HG02852 (cell line): ENCODE results near the gene SORCS2.

Experiments
- ATAC-seq: cut with Tn5 transposase; IDR thresholded peaks from one replicate; pipeline ENCODE4 v1.9.1; 2021; ENCODE audit warnings: mild to moderate bottlenecking, moderate library complexity; ENCODE audit not compliant: unreplicated experiment

The SORCS2 gene

GRCh38 chr4:7183780-7184460 is 8.4 kb upstream of the SORCS2 start:
- no peak for ATAC-seq

DNA sequence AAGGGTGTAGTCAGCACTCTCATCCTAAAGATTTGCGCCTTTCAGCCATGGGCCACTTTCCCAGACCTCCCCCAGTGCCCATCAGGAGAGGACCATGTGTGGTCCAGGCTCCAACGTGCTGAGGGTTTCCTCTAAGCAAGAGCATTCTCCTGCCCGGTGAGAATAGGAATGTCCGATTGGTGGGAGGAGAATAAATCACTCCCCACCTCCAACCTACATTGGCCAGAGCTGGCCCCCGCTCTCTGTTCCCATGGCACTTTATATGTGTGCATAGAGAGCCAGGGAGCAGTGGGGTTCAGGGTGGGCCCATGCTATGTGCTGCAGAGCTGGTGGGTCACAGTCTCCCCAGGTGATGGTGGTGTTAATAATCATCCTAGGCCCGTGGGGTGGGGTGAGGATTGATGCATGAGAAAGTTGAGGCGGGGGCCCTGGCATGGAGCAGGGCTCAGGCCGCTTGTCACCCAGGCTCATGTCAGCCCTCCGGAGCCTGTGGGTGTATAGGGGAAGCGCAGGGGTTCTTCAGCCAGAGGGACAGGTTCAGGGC is 6.8 kb upstream of the SORCS2 start:
- ATAC-seq = no peak

GRCh38 chr4:7186031-7186430 is 6.3 kb upstream of the SORCS2 start:
- ATAC-seq = no peak

DNA sequence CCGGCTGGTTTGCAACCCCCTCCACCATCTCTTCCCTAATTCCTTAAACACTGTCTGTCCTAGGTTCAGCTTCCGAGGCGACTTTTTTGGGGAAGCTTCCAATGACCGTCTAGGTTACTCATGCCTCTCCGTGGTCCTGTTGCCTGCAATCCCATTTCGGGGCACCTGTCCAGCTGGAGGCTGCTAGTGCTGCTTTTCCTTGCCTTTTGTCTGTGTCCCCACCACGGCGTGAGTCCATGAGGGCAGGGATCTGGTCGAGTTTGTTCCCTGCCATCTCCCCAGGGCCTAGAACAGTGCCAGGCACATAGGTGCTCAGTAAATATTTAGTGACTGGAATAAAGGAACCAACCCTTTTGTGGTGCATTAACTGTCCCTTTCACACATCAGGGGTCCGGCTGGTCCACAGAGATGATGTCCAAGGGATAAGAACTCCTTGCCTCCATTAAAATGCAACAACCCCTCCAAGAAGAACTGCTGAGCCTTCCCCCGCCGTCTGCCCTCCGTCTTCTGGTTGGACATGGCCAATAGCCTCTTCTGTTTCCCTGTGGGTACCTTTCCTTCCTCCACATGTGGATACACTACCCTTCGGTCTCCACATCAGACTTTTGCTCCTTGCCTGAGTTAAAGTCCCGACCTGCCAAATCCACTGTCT is 5.7 kb upstream of the SORCS2 start:
- no peak for ATAC-seq

DNA sequence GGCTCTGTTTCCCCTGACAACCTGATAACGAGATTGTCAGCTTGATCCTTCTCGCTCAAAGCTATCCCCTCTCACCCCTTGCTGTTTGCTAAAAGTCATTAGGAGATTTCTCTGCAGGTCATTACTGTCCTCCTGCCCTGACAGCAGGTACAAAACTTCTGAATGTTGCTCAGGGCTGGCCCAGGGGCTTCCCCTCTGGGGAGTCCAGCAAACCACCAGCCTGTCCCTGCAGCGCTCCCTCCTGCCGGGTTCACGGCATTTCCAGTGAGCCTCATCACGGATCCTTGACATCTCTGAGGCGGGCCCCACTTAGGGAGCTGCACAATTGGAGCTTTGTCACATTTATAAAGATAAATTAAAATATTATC is 5.2 kb upstream of the SORCS2 start:
- no peak for ATAC-seq

- ATAC-seq = no peak
Measured at GRCh38 chr4:7187691-7188090, 4.6 kb upstream of the SORCS2 start.

DNA sequence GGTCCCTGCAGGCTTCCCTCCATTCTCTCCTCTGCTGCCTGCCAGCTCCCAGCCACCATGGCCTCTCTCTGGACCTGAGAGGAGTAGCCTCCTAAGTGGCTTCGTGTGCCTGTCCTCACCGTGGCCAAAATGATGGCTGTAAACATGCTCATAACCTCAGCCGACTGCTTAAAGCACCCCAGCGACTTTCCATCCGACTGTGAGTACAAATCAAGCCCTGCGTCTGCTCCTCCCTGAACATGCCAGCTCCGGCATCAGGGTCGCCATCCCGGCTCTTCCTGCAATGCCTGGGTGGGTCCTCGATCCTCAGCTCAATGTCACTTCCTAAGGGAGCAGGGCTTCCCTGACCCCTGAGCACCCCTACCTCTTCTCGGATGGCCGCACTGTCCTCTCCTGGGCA is 3.3 kb upstream of the SORCS2 start:
- no peak for ATAC-seq

DNA sequence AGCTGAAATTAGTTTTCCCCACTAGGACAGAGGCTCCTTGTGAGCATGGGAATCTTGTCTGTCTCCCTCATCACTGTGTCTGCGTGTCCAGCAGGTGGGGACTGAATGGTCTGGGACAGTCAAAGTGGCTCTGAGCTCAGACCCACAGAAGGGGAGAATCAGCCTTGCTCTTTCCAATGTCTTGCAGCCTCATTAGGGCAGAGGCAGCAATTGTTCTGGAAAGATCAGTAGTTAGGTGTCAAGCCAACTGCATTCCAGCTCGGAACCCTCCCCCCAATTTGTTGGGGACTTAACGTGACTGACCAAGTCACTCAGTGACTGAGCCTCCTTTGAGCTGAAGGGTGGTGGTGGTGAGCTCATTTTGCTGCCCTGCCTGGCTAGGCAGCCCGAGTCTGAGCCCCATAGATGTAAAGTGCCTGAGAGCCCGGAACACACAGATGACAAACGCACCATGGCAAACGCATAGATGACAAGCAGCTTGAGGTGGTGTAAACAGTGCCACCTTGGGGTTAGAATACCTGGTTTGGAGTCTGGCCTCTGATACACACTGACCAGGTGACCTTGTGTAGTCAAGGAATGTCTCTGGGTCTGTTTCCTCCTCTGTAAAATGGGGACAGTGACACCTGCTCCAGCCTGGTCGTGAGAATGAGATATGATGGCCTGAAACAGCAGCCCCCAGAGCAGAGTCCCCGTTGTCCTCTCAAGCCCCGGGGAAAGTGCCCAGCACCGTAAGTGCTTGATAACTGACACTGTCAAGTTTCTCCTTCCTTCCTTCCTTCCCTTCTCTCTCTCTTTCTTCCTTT is 2.7 kb upstream of the SORCS2 start:
- no peak for ATAC-seq

GRCh38 chr4:7190278-7190594 is 2.1 kb upstream of the SORCS2 start:
- ATAC-seq = no peak

GRCh38 chr4:7190691-7191545 is 1.4 kb upstream of the SORCS2 start:
- ATAC-seq = no peak

DNA sequence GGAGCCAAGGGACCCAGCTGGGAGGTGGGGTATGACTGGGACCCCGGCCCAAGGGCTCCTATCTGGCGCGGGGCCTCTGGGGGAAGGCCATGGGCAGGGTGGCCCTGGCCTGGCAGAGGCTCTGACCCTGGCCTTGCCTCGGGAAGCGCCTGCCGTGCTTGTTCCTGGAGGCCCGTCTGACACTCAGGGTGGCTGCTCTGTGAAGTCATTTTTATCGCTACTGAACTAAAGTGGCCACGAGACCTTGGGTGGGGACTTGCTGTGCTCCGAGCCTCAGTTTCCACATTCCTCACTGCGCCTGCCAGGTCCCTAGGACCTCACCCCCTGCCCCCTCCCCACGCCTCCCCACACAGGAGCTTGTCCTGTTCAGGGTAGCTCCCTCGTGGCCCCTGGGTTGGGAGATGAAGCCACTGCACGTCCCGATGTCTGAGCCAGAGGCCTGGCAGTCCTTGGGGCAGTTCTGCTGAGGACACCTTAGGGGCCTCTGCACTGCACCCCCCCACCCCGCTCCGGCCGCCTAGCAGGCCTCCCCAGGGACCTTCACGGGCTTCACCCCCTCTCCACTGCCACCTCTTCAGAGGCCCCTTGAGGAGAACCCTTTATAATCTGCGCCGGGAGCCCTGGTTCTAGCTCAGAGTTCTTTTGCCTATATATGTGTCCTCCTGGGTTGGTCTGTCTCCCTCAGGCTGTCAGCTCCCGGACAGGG is 639 bp upstream of the SORCS2 start:
- no peak for ATAC-seq

- no peak for ATAC-seq
Measured at GRCh38 chr4:7193030-7193958, 956 bp downstream of the SORCS2 start.

DNA sequence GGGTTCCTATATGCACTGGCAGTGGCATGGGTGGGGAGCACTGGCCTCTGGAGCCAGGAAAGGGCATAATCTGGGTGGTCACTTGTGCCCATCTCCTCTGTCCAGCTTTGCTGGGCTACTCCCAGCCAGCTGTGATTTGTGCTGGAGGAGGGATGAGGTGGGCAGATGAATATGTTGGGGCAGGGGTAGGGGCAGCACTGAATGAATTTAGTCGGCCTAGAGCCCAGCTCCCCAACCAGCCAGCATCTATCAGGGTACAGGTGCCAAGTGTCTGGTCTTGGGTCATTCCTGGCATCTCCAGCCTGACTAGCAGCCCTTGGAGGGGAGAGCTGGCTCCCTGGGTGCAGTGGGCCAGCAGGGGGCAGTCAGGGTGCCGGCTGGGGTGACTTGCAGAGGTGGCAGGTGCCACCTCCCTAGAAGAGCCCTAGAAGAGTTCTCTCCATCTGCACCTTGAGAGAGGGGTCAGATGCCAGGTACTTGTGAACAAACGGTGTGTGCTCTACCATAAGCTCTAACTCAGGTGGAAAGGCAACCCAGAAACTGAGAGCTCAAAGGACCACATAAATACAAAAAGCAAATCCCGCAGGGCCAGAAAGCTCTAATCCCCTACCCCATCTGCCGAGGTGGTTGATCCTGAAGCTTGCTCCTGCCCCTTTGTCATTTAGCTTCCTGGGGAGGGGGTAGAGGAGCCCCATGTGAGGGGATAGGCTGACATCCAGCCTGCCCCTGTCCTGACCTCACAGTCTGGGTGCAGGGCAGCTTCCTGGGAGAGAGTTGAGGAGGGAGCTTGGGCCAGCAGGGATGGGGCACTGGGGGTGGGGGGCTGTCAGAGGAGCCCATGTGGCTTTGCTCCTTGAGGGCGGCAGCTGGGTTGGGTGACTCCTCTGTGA is 2.2 kb downstream of the SORCS2 start:
- no peak for ATAC-seq

DNA sequence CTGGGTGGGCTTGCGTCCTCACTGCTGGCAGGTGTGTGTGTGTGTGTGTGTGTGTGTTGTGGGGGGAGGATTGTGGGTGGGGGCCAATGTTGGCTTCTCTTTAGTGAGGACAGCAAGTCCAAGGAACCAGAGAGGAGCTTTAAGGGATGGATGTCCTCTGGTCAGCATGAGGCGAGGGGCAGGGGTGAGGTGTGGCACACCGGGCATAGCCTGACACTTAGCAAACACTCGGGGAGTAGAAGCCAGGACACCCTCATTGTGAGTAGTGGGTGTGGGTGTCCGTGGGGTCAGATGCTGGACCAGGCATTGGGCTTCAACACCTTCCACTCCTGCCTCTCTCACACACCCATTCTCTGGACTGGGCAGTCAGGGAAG is 2.8 kb downstream of the SORCS2 start:
- no peak for ATAC-seq

DNA sequence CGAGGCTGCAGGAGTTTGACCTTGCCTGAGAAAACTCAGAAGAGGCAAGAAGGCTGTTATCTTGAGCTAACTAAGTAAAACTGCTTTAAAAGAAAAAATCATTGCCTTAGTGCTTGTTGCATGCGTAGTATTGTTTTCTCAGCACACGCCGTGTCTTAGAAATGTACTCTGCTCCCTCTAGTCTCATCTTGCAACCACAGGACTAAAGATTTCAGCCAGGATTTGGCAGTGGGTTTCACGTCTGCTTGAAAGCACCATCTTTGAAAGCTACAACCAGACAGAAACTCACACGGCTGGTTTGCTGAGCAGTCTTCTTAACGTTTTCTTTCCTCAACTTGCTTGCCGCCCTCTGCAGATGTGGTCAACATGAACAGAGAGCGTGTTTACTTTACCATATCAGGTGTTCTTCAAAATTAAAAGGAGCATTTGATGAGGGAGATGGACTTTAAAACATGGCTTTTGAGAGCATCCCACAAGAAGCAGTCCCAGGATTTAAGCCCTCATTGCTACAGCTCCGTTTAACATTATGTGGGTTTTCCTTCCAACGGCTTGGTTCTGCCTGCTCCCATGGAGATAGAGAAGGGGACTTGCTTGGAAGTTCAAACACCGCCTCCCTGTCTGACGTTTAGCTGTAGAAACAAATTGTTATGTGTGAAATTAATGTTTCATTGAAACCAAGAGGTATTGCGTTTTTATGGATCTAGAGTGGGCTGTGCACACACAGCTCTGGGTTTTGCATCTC is 3.4 kb downstream of the SORCS2 start:
- ATAC-seq = no peak

GRCh38 chr4:7196288-7196651 is 3.9 kb downstream of the SORCS2 start:
- no peak for ATAC-seq

DNA sequence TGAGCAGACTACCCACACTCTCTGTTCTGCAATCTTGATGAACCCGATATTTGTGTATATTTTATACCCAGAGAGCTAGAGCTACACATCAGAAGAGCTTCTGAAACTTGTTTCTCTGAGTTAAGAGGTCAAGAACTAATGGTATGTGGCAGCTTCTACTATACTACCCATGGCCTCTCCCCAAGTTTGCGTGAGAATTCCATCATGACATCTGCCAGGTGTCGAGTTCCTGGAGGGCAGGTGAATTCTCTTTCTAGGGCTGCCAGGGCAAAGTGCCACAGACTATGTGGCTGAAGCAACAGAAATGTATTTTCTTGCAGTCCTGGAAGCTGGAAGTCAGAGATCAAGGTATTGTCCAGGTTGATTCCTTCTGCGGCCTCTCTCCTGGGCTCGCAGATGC is 4.4 kb downstream of the SORCS2 start:
- ATAC-seq = no peak

- no peak for ATAC-seq
Measured at GRCh38 chr4:7197910-7198309, 5.6 kb downstream of the SORCS2 start.
